Stimulated activated CD8-positive, alpha-beta memory T cell treated with anti-CD3 and anti-CD28 coated beads, Interleukin-12 subunit alpha, Interleukin-12 subunit beta, amount 100 ng/mL, for 1 hour (primary cell): Measurements from ENCODE around the gene SKP1.
"Not testable (repeated sequence)": the region's sequence is repeated elsewhere in the genome, so short reads cannot be mapped to it uniquely, and the experiment has no call there.

Experiments used
- DNase-seq: peaks from one replicate; pipeline ENCODE4 v3.0.0-alpha.2; 2020; ENCODE audit warnings: low read depth

SKP1 gene

GRCh38 chr5:134177369-134178095, 782 bp upstream of the SKP1 start:
- DNase-seq, result no peak

GRCh38 chr5:134175921-134176510, 734 bp downstream of the SKP1 start:
- DNase-seq, result peak; percentile 11

- no peak for DNase-seq
These were observed 1.6 kb downstream of the SKP1 start for GRCh38 chr5:134174841-134175839.

- DNase-seq, result no peak
These were observed 4.8 kb downstream of the SKP1 start for GRCh38 chr5:134171972-134172371.

- no peak for DNase-seq
These were observed 14.2 kb downstream of the SKP1 start for GRCh38 chr5:134162592-134162991.

GRCh38 chr5:134161513-134162395, 15.0 kb downstream of the SKP1 start:
- no peak for DNase-seq

GRCh38 chr5:134153657-134154056, 23.1 kb downstream of the SKP1 start:
- no peak for DNase-seq

GRCh38 chr5:134153241-134153640, 23.5 kb downstream of the SKP1 start:
- no peak for DNase-seq

GRCh38 chr5:134152173-134152832, 24.4 kb downstream of the SKP1 start:
- DNase-seq, result not testable (repeated sequence)

- no peak for DNase-seq
These were observed 25.0 kb downstream of the SKP1 start for GRCh38 chr5:134151723-134152122.

GRCh38 chr5:134149571-134150303, 27.0 kb downstream of the SKP1 start:
- DNase-seq, result no peak

GRCh38 chr5:134148986-134149539, 27.7 kb downstream of the SKP1 start:
- no peak for DNase-seq

GRCh38 chr5:134148316-134148715, 28.4 kb downstream of the SKP1 start:
- DNase-seq, result no peak

- DNase-seq, result no peak
These were observed 29.9 kb downstream of the SKP1 start for GRCh38 chr5:134146651-134147518.

GRCh38 chr5:134145779-134146581, 30.8 kb downstream of the SKP1 start:
- DNase-seq, result peak; percentile 73

- no peak for DNase-seq
These were observed 31.6 kb downstream of the SKP1 start for GRCh38 chr5:134145041-134145757.
